Hematopoietic multipotent progenitor cell treated with erythropoietin and hydrocortisone succinate and interleukin-3 and kit ligand, for 6 days (in vitro differentiated cells): ENCODE data around the gene NOL3.
A peak's percentile ranks its signal among the peaks of the same experiment; 100 is the strongest.

Experiments used
- DNase-seq: peaks from one replicate; pipeline ENCODE4 v3.0.0-alpha.2; 2015

The NOL3 gene

GRCh38 chr16:67173323-67173722 is 3.0 kb downstream of the NOL3 start:
- no peak for DNase-seq

GRCh38 chr16:67173808-67174705 is 3.7 kb downstream of the NOL3 start:
- peak; percentile 92 for DNase-seq

GRCh38 chr16:67174706-67175231 is 4.4 kb downstream of the NOL3 start:
- no peak for DNase-seq

GRCh38 chr16:67176662-67177061 is 6.3 kb downstream of the NOL3 start:
- no peak for DNase-seq

GRCh38 chr16:67177743-67178699 is 7.7 kb downstream of the NOL3 start:
- peak; percentile 73 for DNase-seq

- peak; percentile 73 for DNase-seq
These were observed 9.2 kb downstream of the NOL3 start for GRCh38 chr16:67179421-67180080.

GRCh38 chr16:67180166-67180565 is 9.8 kb downstream of the NOL3 start:
- no peak for DNase-seq

GRCh38 chr16:67181346-67181745 is 11.0 kb downstream of the NOL3 start:
- DNase-seq: no peak

- no peak for DNase-seq
These were observed 11.9 kb downstream of the NOL3 start for GRCh38 chr16:67182288-67182687.

GRCh38 chr16:67183284-67183626 is 12.9 kb downstream of the NOL3 start:
- no peak for DNase-seq

GRCh38 chr16:67183627-67184452 is 13.5 kb downstream of the NOL3 start, which contains the start of gene MATCAP1:
MATCAP1 (minus strand) TSS chr16:67183963; CDS start chr16:67180610, 3,353 bp downstream.
- peak; percentile 99 for DNase-seq

GRCh38 chr16:67184453-67184994 is 14.2 kb downstream of the NOL3 start:
- no peak for DNase-seq

- DNase-seq: peak; percentile 97
These were observed 14.8 kb downstream of the NOL3 start for GRCh38 chr16:67184995-67185650.

- DNase-seq: no peak
These were observed 15.4 kb downstream of the NOL3 start for GRCh38 chr16:67185651-67186134.

GRCh38 chr16:67186550-67186950 is 16.2 kb downstream of the NOL3 start:
- no peak for DNase-seq

GRCh38 chr16:67187175-67187890 is 17.0 kb downstream of the NOL3 start:
- DNase-seq: no peak

GRCh38 chr16:67188323-67188722 is 18.0 kb downstream of the NOL3 start:
- no peak for DNase-seq

GRCh38 chr16:67188798-67189197 is 18.5 kb downstream of the NOL3 start:
- no peak for DNase-seq

- DNase-seq: no peak
These were observed 19.7 kb downstream of the NOL3 start, which contains the start of gene EXOC3L1 for GRCh38 chr16:67190041-67190440. EXOC3L1 (minus strand) TSS chr16:67190136; CDS start chr16:67189676, 460 bp downstream.
